Anterior cingulate cortex (tissue), 58 donors: ENCODE data around the gene KRT15.

Source experiments
- DNase-seq, 58 donors: peaks; one replicate each; lab custom pipeline; 2025; lab: John Stamatoyannopoulos, UW

The KRT15 gene

DNA sequence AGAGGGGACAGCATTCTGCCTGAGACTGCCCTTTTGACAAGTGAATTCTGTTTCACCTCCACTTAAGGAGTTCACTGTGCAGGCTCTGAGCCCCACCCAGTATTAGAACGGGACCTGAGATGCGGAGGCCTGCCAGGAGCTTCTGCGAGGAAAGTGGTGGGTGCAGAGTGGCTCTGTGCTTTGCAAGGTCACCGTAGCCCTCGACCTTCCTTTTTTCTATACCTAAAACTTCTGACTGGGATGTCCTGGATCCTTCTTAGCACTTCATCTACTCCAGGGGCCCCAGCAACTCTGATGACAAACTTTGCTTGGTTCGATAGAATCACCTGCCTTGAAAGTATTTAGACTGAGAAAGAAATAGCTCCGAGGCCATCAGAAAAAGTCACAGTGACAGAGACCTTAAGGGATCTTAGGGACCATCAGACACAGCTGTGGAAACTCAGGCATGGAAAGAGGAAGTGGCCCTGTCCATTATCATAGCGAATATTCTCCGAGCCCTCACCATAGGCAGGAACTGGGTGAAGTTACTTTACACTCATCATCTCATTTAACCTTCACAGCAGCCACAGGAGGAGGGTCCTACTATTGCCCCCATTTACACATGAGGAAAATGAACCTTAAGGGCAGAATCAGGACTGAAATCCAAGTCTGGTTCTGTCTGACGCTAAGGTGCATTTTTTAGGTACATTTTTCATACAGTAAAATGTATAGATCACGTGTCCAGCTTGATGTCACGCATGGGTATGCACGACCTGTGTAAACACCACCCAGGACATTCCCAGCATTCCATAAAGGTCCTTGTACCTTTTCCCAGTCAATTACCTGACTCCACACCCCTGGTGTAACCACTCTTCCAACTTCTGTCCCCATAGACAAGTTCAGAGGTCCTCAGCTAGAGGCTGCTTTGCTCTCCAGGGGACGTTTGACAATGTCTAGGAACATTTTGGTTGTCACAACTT is 12.6 kb downstream of the KRT15 start:
- DNase-seq: no peak

DNA sequence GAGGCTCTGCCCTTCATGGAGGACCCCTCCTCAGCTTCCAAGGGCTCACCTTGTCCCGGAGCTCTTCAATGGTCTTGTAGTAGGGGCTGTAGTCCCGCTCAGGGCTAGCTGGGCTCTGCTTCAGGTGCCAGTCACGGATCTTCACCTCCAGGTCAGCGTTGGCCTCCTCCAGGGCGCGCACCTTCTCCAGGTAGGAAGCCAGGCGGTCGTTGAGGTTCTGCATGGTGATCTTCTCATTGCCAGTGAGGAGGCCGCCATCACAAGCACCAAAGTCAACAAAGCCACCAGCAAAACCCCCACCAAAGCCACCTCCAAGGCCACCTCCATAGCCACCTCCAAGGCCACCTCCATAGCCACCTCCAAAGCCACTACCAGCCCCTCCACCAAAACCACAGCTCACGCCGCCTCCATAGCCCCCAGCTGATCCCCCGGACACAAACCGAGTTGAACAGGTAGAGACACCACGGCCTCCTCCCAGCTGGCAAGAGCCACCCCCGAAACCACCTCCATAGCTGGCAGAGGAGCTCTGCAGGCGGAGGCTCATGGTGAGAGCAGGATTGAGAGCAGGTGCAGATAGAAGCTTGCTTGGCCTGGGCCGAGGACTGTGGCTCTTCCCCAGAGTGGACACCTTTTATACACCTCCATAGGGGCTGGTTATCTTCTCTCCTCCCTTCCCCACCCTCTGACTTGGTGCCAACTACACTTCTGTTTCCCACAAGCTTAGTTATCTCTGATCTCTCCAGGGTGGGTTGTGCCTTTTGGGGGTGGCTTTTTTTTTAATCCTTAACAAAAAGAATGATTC is 13.5 kb downstream of the KRT15 start, which contains the start of gene KRT13:
TSS of gene KRT13 (minus strand) at position 606 of the 802 bp plus-strand sequence. CDS start at position 544, 62 bp downstream.
- no peak for DNase-seq

DNA sequence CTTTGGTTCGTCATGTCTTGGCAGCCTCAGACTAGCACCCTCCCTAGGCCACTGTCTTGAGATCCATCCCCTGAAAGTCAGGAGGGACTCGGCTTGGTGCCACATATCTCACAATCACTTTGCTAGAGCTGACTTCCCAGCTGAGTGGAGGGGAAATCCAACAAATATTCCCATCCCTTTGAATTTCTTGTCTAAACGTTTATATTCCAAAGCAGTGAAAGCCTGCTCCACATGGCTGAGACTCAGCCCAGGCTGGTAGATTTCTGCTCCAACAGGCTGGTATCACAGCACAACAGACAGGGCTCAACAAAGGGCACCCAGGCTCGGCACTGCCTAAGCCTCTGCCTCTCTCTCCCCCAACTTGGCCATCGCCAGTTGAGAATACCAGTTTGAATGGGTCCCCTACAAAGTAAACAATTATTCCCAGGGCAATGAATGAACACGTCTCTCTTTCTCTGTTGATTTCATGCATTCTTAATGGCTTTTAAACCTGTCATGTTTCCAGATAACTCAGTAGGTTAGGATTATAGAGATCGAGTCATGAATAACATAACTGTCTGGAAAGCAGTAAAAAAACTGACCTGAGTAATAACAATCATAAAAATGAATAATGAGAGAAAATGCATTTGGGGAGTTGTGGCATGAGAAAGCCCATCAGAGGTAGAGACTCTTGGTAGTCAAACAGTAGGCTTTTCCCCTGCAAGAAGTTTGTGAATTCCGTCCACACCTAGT is 14.3 kb downstream of the KRT15 start:
- DNase-seq: no peak

DNA sequence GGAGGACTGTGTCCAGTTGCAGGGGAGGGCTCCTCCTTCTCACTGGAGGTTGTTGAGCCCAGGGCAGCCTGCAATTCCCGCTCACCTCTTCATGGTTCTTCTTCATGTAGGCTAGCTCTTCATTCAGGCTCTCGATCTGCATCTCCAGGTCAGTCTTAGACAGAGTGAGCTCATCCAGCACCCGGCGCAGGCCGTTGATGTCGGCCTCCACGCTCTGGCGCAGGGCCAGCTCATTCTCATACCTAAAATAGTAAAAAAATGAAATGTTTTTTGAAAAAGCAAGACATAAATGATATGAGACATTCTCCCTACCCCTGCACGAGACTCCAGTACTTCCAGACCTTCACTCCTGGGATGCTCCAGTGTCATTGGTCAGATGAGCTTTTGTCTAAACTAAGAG is 15.5 kb downstream of the KRT15 start:
- DNase-seq: no peak

DNA sequence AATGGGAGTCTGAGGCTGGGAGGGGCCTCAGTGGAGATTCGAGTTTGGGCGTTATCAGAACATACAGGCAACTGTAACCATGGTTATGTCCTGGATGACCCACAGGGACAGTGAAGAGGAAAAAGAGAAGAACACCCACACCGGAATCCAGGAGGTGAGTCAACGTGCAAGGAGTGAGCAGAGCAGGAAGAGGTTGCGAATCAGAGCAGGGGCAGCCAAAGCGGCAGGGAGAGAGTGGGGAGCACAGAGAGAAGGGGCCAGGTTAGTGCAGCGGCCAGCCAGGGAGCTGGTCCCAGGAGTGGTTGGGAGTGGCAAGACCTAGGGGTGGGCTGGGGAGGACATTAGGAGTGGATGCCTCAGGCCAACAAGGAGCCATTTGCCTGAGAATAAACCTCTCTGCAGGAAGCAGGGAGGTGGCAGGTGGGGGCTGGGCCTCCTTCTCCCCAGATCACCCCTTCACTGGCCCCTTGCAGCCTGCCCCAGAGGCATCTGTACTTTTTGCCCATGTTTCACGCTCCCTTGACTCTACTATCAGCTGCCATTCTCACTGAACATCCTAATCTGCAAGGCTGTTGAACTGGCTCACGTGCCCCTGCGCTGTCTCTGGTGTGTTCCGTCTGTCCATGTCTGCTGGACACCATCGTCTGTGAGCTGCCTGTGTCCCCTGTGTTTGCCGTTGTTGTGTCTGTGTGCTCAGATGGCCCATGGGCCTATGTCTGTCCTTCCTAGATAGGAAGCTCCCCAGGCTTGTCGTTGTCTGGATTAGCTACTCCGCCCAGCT is 18.4 kb downstream of the KRT15 start:
- no peak for DNase-seq

DNA sequence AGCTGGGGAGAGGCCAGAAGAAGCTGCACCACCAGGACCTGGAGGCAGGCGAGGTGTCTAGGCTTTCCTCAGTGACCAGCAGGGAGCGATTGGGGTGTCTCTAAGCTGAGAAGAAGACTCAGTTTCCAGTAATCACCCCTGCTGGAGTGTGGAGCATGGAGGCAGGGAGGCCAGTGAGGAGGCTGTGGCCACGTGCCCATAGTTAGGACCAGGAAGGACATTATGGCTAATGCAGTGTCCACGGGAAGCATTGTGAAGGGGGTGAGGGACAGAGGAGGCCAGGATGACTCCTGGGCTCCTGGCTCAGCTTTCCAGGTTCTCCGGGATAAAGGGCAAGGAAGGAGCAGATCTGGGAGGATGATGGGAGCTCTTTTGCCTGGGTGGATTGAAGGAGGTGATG is 19.0 kb downstream of the KRT15 start:
- no peak for DNase-seq

DNA sequence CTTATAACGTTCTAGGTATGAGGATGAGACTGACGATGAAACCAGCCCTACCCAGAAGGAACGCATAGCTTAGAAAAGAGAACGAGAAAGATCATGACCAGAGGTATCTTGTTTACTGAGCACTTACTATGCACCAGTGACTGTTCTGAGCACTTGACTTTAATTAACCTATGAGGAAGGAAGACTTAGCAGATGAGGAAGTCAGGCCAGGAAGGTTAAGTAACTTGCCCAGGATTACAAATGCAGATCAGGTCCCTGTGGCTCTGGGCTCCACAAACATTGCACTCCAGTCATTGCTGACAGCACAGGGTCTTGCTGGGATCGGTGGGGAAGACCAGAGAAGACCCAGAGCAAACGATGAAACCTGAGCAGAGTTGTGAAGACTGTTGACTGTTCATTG is 20.4 kb downstream of the KRT15 start:
- no peak for DNase-seq

DNA sequence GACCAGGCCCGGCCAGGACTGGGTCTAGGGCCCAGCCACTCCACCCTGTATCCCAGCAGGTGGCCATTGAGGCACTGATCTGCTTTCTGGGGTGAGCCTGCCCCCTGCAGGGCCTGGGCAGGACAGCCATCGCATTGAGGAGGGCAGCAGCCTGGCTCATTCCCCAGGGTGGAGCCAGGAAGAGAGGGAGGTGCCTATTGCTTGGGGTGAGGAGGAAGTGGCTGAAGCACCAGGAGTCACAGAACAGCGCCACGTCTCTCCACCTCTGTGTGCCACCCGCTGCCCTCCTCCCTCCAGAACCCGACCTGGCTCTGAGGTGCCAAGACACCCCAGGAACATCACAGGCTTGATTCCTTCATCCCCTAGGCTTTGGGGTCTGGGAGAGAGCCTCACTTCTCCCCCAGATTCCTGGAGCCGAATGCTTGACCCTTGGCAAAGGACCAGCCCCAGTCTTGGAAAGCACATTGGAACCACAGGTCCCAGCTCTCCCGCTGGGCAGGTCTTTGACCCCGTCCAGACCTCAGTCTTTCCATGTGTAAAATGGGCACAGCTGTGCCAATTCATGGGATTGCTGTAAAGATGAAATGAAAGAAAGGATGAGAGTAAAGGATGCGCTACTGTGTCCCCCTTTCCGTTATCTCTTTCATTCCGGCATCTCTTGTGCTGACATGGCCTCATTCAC is 21.7 kb downstream of the KRT15 start:
- peak in 17 of 58 donors; percentile 2 to 23 (median 7) for DNase-seq

DNA sequence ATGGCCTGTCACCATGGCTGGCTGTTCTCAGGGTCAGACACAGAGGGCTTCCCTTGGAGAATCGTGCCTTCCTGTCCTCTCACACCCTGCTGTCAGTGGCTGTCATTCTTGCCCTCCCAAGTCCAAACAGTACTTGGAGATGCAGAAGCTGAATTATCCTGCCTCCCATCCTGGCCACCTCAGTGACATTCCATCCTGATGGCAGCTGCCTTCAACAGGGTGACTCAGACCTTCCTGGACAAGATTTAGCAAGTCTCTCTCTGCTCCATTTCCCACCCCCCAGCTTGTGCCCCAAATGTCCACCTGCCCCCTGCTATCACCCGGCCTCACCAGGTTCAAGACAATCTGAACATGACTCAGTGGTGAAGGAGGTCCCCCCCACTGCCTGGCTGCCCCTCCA is 24.2 kb downstream of the KRT15 start:
- DNase-seq: no peak

DNA sequence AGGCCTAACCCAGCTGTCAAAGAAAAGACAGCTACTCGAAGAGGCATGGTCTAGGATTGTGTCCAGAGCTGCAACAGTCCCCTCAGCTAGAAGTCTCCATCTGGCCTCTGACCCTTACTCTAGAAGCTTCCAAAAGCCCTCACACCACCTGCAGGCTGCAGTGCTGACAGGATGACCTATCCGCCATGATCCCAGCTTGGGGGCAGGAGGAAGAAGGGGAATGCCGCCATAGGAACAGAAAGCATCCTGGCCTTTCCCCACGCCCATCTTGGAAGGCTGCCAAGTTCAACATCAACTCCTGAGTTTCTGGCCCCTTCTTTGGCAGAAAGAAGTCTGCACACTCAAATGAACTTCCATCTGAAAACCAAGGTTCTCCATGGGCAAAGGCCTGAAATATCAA is 25.9 kb downstream of the KRT15 start:
- DNase-seq: peak in 1 of 58 donors; percentile 15

DNA sequence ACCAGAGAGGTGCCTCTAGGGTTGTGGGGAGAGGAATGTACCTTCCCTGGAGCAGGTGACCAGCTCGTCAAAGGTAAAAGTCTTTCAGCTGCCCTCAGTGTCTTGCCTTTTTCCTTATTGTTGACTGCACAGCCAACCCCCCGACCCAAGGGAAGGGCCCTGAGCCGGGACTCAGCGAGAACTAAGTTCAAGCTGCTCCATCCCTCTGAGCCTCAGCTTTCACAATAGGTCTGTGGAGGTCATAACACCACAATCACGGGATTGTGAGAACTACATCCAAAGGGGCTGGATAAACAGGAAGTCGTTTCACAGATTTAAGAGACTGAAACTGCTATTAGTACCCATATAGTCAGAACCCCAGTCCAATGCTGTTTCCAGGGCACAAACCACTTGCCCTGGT is 26.3 kb downstream of the KRT15 start:
- DNase-seq: no peak

DNA sequence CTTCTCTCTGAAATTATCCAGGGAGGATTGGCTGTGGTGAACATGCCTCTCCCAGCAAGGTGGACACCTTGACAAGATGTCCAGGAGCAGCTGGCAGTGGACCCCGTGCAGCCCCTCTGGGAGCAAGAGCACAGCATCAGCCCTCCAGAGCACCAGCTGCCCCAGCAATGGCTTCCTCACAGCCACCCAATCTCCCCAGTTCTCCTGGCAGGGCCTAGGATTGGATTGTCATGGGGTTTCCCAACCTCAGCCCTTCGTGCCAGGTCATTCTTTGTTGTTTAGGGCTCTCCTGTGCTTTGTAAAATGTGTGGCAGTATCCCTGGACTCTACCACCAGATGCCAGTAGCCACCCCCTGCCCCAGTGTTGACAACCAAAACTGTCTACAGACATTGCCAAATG is 27.2 kb downstream of the KRT15 start:
- DNase-seq: no peak

DNA sequence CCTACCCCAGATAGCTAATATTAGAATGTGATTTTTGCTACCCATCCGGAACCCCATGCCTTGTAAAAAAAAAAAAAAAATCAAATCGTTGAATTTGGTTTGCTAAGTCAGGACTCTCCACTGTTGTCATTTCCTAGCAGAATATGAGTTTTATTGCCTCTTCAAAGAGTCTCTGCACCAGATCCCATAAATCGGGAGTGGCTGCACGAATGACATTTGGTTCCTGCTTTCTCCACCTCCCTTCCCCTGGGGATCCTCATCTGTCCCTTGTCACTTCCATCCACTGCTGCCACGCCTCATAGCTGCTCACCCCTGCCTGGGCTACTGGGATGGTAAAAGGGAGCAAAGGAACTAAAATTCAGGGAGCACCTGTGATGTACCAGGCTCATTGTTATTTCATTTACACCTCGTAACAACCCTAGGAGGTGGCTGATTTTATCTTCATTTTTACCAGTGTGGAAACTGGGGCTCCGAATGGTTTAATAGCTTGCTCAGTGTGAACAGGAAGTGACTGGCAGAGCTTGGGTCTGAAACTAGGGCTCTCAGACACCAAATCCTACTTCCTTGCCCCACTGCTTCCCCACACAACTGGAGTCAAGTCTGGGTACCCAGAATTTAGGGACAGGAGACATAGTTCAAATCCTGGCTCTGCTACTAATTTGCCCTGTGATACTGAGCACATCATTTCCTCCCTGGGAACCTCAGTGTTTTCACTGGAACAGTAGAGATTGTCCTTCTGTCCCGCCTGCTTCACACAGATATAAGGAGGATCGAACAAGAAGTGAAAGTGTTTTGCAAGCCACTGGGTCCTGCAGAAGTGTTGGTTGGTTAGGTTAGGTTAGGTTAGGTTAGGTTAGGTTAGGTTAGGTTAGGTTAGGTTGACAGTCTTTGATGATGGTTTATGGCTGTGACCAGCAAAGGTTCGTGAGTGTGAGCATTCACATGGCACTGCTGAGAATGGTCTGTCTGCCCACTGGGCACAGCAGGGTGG is 28.4 kb downstream of the KRT15 start:
- DNase-seq: no peak

DNA sequence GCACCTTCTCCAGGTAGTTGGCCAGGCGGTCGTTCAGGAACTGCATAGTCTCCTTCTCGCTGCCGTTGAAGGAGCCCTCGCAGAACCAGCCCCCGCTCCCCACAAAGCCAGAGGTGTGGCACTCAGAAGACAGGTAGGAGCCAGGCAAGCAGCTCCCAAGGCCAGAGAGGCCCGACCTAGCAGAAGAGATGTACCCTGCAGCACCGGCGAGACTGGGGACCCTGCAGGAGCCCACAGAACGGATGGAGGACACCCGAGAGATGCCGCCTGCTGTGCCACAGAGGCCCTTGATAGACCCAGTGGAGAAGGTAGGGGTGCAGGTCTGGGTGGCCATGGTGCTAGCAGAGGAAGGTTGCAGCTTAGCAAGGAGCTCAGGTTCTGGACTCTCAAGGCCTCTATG is 29.2 kb downstream of the KRT15 start, which contains the start of gene KRT36:
TSS of gene KRT36 (minus strand) at position 380 of the 400 bp plus-strand sequence. CDS start at position 334, 46 bp downstream.
- DNase-seq: no peak

DNA sequence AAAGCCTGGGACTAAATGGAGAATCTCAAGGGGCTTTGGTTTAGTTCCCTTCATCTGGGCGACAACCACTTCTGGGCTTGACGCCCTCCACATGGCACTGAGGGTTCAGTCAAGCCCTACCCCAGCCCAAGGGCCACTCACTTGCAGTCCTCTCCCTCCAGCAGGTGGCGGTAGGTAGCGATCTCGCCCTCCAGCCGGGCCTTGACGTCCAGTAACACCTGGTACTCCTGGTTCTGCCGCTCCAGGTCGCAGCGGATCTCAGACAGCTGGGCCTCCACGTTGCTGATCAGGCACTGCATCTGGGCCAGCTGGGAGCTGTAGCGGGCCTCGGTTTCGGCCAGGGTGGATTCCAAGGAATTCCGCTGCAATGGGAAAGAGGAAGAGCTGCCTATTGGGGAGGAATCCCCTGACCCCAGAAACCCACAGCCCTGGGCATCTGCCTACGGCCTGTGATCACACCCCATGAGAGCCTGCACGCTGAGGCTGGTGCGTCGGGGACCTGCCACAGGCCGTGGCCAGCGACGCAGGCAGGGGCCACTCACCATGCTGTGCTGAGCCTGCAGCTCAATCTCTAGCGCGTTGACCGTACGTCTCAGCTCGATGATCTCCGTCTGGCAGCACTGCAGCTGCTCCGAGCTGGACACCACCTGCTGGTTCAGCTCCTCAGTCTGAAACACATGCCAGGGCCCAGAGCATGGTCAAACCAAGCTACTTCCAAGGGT is 31.7 kb downstream of the KRT15 start:
- no peak for DNase-seq

DNA sequence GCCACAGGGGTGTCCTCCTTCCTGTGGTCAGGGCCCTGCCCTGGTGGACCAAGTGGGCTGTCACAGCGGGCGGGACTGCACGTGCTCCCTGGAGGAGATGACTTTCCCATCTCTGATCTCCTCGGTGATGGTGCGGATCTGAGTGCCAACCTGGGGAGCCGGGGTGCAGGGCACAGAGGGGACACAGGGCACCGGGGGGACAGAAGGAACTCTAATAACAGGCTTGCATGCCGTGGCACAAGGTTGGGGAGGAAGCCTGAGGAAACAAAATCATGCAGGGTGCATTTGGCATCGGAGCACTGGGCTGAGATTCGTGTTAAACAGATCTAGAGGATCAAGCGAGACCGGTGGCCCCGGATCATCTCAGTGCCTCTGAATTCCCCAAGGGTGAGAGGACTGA is 32.4 kb downstream of the KRT15 start:
- DNase-seq: no peak
